HG03558 (cell line): ENCODE data around the gene MAST3.

Experiments
- ATAC-seq: cut with Tn5 transposase; IDR thresholded peaks from one replicate; pipeline ENCODE4 v1.9.1; 2021; ENCODE audit warnings: moderate number of reproducible peaks; ENCODE audit not compliant: unreplicated experiment; ENCODE audit errors: extremely low read depth

The MAST3 gene

GRCh38 chr19:18131841-18132596, 34.4 kb downstream of the MAST3 start:
- ATAC-seq, result no peak

DNA sequence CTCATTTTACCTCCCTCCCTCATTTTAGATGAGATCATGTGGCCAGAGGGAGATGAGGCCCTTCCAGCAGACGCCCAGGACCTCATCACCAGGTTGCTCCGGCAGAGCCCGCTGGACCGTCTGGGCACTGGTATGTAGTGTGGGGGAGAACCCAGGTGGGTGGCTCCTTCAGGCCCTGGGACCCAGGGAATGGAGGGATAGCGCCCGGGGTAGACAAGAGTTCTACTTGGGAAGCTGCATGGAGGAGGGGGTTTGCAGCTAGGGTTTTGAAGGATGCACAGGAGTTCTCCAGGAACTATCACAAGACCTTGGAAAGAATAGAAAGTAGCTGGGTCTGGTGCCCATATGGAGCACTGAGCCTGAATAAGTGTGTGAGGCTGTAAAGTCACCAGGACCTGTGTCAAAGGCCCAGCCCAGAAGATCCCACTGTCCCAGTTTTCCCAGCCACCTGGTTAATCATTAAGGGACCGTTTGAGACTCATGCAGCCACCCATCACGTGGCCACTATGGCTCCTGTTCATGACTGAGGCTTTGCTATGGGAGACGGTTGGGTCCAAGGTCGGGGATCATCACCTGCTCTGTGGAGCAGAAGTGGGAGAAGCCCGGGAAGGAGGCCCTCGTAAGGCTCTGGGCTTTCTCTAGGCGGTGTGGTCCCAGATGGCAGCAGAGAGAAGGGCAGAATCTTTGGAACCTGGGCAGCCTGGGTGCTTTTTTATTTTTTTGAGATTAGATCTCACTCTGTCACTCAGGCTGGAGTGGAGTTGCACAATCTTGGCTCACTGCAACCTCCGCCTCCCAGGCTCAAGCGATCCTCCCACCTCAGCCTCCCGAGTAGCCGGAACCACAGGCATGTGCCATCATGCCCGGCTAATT, 38.4 kb downstream of the MAST3 start:
- no peak for ATAC-seq

DNA sequence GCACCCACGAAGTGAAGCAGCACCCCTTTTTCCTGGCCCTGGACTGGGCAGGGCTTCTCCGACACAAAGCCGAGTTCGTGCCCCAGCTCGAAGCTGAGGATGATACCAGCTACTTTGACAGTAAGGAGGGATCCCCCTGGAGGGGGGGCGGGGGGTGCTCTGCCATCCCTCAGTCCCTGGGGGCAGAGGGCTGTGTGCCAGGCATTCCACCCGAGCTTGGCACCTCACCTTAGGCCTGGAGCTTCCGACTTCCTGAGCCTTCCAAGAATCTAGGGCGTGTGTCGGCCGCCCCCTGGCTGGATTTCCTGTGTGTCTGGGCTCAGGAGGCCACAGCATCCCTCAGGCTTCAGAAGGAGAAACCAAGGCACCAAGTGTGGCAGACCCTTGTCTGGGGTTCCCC, 39.7 kb downstream of the MAST3 start:
- ATAC-seq, result no peak

DNA sequence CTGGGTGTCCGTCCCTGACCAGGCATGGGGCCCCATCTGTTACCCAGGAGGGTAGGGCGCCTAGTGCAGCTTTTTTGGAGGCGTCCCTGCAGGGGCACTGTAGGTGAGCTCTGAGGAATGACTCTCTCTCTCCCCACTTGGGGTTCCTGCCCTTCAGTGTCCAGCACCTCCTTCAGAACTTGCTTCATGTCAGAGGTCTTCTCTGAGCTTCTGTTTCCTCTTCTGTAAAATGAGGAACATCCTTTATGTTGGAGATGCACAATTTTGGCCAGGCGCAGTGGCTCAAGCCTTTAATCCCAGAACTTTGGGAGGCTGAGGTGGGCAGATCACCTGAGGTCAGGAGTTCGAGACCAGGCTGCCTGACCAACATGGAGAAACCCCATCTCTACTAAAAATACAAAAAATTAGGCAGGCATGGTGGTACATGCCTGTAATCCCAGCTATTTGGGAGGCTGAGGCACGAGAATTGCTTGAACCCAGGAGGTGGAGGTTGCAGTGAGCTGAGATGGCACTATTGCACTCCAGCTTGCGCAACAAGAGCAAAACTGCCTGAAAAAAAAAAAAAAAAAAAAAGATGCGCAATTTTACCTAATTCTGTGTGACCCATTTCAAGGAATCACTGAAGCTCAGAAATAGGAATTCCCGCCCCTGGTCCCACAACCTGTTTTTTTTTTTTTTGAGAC, 40.2 kb downstream of the MAST3 start:
- no peak for ATAC-seq

GRCh38 chr19:18140473-18140872, 42.9 kb downstream of the MAST3 start:
- no peak for ATAC-seq

DNA sequence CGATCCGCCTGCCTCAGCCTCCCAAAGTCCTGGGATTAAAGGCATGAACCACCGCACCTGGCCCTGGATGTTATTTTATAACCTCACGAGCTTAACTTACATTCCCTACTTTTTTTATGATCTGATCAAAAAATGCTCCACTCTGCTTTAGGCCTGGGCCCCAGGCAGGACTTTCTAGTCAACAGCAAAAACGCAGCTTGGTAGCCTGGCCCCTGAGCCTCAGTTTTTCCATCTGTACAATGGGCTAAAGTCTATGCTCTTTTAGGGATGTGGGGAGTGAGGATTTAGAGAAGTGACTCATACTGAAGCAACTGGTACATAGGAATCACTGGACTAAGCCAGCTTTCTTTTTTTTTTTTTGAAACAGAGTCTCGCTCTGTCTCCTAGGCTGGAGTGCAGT, 43.5 kb downstream of the MAST3 start:
- ATAC-seq, result no peak

GRCh38 chr19:18143902-18144301, 46.3 kb downstream of the MAST3 start:
- ATAC-seq, result no peak

DNA sequence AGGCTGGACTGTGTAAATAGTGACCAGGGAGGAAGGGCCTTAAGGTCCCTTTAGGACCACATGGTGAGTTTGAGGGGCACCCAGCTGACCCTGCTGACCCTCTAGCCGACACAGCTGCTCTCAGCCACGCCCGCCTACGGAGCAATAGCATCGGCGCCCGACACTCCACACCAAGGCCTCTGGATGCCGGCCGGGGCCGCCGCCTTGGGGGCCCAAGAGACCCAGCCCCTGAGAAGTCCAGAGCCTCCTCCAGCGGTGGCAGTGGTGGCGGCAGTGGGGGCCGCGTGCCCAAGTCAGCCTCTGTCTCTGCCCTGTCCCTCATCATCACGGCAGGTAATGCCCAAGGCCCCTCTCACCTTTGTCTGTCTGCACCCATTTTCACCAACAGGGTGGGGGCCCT, 46.8 kb downstream of the MAST3 start:
- no peak for ATAC-seq

- no peak for ATAC-seq
Observed at GRCh38 chr19:18144906-18145305, 47.3 kb downstream of the MAST3 start.

DNA sequence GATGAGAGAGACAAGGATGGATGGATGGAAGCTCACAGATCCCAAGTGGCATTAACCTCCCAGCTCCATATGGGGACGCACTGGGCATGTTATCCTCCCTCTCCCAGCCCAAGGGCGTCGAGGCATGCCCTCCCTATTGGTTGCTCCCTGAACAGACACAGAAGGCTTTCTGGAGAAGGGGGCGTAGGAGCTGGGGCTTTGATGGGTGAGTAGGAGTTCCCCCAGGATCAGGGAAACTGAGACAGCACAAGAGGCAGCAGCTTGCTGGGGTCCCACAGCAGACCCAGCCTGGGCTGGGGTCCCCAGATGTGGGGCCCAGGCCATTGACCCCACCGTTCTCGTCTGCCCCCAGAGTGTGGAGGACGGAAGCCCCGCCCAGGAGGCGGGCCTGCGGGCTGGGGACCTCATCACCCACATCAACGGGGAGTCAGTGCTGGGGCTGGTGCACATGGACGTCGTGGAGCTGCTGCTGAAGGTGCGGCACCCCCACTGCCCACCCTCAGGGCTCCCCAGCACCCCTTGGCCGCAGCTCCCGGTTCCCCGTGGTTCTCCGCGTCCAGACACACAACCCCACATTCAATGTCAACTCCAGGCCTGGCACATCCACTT, 47.9 kb downstream of the MAST3 start:
- ATAC-seq, result no peak

DNA sequence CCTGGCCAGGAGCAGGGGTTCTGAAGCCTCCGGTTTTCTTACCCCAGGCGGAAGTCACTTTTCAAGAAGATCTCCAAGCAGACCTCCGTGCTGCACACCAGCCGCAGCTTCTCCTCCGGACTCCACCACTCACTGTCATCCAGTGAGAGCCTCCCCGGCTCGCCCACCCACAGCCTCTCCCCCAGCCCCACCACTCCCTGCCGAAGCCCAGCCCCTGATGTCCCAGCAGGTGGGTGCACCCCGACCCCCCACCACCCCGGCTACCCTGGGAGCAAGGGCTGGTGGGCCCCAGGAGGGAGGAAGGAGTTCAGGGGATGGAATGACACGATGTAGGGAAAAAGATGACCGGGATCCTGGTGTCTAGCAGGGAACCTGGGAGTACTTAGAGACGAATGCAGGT, 49.8 kb downstream of the MAST3 start:
- ATAC-seq, result no peak

DNA sequence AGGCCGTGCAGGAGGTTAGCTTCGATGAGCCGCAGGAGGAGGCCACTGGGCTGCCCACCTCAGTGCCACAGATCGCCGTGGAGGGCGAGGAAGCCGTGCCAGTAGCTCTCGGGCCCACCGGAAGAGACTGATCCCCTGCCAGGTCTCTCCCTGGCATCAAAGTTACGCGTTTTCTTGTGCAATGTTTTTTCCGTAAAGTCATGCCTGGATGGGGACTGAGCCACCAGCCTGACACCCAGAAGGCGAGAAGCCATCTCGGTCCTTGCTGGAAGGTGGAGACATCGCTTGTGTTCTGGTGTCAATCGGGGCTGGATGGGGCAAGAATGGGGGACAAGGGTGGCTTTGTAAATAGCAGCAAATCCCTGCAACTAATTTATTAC, 52.0 kb downstream of the MAST3 start:
- no peak for ATAC-seq

- ATAC-seq, result no peak
Observed at GRCh38 chr19:18150776-18151624, 53.4 kb downstream of the MAST3 start.

- ATAC-seq, result peak; percentile 40
Observed at GRCh38 chr19:18152442-18152816, 54.9 kb downstream of the MAST3 start.

DNA sequence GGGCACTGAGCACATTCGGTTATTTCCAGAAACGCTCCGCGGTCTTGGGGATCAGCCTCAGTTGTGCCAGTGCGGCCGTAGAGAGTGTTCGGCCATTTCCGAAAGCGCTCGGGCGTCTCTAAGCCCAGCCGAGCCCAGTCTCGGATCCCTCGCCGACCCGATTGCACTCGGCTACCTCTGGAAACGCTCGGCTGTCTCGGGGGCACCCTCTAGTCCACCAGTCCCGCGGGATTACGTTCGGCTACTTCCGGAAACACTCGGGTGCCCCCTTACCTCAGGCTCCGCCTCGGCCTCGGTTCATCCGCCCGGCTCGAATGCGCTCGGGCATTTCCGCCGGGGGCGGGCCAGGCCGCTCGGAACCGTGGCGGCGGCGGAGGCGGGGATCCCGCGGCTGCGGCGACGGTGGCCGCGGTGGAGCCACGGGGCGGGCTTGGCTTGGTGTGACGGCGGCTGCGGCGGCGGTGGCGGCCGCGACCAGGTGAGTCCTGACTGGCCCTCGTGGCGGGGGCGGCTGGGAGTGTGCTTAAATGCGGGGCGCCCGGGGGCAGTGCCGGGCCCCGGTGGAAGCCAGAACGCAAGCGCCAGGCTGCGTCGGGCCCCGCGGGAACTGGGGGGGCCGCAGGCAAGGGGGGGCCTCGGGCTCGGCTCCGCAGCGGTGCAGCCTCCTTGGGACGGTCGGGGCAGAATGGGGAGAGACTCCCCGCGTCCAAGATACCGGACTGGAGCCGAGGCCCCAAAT, 55.4 kb downstream of the MAST3 start, which contains the start of gene PIK3R2:
Gene PIK3R2, plus strand, starts transcription at position 347 of the 739 bp plus-strand sequence. CDS start 2,717 bp downstream, outside the sequence.
- peak; percentile 41 for ATAC-seq

GRCh38 chr19:18153556-18154134, 56.1 kb downstream of the MAST3 start:
- ATAC-seq, result no peak

GRCh38 chr19:18155095-18156087, 57.8 kb downstream of the MAST3 start:
- no peak for ATAC-seq
